SU-DHL-6 (cell line): ENCODE measurements around the gene CCNF.
"Not testable (repeated sequence)": the region's sequence is repeated elsewhere in the genome, so short reads cannot be mapped to it uniquely, and the experiment has no call there.

Experiments
- H2AFZ ChIP-seq: fragments of 200-600 bp; sonication (generic); 2 replicates; pipeline ENCODE4 v1.6.1; 2014; ENCODE audit warnings: low read depth, mild to moderate bottlenecking, moderate library complexity, mixed read lengths, antibody characterized with exemption, low read length; ENCODE audit not compliant: severe bottlenecking
- H3F3A ChIP-seq: fragments of 200-600 bp; shearing (Covaris generic); 2 replicates; pipeline ENCODE4 v1.6.0; 2016; ENCODE audit warnings: antibody characterized with exemption, mild to moderate bottlenecking; ENCODE audit not compliant: insufficient read depth
- H3K27ac ChIP-seq: fragments of 200-600 bp; sonication (generic); 2 replicates; pipeline ENCODE4 v1.5.1; 2016; ENCODE audit warnings: low read depth, mild to moderate bottlenecking, low read length, moderate library complexity, mixed read lengths
- H3K27me3 ChIP-seq: fragments of 200-600 bp; sonication (generic), shearing (Covaris generic); 2 replicates; pipeline ENCODE4 v1.6.0; 2014; ENCODE audit warnings: mild to moderate bottlenecking, low read length
- H3K36me3 ChIP-seq: fragments of 200-600 bp; sonication (generic); 2 replicates; pipeline ENCODE4 v1.6.1; 2014; ENCODE audit warnings: mild to moderate bottlenecking, low read length, mixed read lengths
- H3K4me2 ChIP-seq: fragments of 300-600, 200-600 bp; shearing (Covaris generic), sonication (generic); 2 replicates; pipeline ENCODE4 v1.6.0; 2014; ENCODE audit warnings: low read length, low read depth, mild to moderate bottlenecking; ENCODE audit not compliant: poor library complexity, severe bottlenecking
- H3K4me3 ChIP-seq: fragments of 200-600 bp; sonication (generic); 2 replicates; pipeline ENCODE4 v1.5.1; 2014; ENCODE audit warnings: antibody characterized with exemption, low read length, mild to moderate bottlenecking, mixed read lengths; ENCODE audit not compliant: insufficient read depth, poor library complexity, severe bottlenecking
- H3K79me2 ChIP-seq: fragments of 200-600 bp; sonication (generic); 2 replicates; pipeline ENCODE4 v1.6.1; 2014; ENCODE audit warnings: mild to moderate bottlenecking, low read length, moderate library complexity; ENCODE audit not compliant: insufficient read depth
- H3K9ac ChIP-seq: fragments of 200-600 bp; sonication (generic); 2 replicates; pipeline ENCODE4 v1.7.0; 2014; ENCODE audit warnings: mild to moderate bottlenecking, low read length
- H3K9me2 ChIP-seq: fragments of 200-600 bp; sonication (generic); replicated peaks from 2 replicates; pipeline ENCODE4 v1.6.1; 2014; ENCODE audit warnings: low read length; ENCODE audit not compliant: insufficient read depth
- H3K9me3 ChIP-seq: fragments of 200-600 bp; sonication (generic); 2 replicates; pipeline ENCODE4 v1.6.1; 2014; ENCODE audit warnings: low read length, mixed read lengths; ENCODE audit not compliant: insufficient read depth
- H4K20me1 ChIP-seq: fragments of 200-600 bp; sonication (generic); 2 replicates; pipeline ENCODE4 v1.6.1; 2014; ENCODE audit warnings: low read depth, mild to moderate bottlenecking, antibody characterized with exemption, low read length, moderate library complexity, mixed read lengths
- EZH2phosphoT487 ChIP-seq: fragments of 200-600 bp; sonication (generic), shearing (Covaris generic); conservative IDR thresholded peaks from 2 replicates; pipeline ENCODE4 v1.6.1; 2018; ENCODE audit warnings: mild to moderate bottlenecking, antibody characterized with exemption, low read length, moderate library complexity, mixed read lengths
- TF ChIP-seq, protein P1 (sequence below): fragments of 200-600 bp; sonication (generic); IDR thresholded peaks from one replicate; pipeline ENCODE4 v1.5.1; 2017; ENCODE audit warnings: antibody characterized with exemption, mild to moderate bottlenecking, low read length, moderate library complexity; ENCODE audit not compliant: insufficient read depth, poor library complexity, severe bottlenecking

CCNF gene

DNA sequence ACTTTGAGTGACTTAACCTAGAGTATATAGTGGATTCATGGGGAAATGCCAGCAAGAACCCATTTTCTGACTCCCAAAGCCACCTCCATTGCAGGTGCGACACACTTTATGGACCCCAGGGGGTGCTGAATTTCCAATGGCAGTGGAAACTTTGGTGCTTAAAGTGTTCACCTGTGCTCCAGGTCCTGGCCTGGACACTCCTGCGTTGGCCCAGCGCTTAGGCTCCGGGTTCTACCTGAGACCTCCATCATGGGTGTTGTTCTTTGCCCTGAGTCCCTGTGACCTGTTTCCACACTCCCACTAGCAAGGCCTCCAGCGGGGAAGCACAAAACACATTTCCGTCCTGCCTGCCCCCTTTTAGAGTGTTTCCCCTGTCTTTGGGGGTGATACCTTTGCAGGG, 3.0 kb downstream of the CCNF start:
- Histone ChIP-seq H3K9me2 (no peaks in the 10 kb centered on the region), H2AFZ (no peak overlapping the region), H3K79me2 (peaks cover 39% of the 10 kb centered on the region), H3K4me2 (no peak overlapping the region), H3K4me3 (no peak overlapping the region), H4K20me1 (0 out of 2 replicates have a peak, but pooled peaks cover 7% of the 10 kb centered on the region), H3K9ac (no peak overlapping the region), H3K9me3 (no peaks in the 10 kb centered on the region), H3K27me3 (no peaks in the 10 kb centered on the region), H3K27ac (no peak overlapping the region), H3F3A (no peaks in the 10 kb centered on the region), H3K36me3 (peaks cover 24% of the 10 kb centered on the region)
- TF ChIP-seq EZH2phosphoT487: no peak
- TF ChIP-seq, protein P1, sequence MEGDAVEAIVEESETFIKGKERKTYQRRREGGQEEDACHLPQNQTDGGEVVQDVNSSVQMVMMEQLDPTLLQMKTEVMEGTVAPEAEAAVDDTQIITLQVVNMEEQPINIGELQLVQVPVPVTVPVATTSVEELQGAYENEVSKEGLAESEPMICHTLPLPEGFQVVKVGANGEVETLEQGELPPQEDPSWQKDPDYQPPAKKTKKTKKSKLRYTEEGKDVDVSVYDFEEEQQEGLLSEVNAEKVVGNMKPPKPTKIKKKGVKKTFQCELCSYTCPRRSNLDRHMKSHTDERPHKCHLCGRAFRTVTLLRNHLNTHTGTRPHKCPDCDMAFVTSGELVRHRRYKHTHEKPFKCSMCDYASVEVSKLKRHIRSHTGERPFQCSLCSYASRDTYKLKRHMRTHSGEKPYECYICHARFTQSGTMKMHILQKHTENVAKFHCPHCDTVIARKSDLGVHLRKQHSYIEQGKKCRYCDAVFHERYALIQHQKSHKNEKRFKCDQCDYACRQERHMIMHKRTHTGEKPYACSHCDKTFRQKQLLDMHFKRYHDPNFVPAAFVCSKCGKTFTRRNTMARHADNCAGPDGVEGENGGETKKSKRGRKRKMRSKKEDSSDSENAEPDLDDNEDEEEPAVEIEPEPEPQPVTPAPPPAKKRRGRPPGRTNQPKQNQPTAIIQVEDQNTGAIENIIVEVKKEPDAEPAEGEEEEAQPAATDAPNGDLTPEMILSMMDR: no peak

DNA sequence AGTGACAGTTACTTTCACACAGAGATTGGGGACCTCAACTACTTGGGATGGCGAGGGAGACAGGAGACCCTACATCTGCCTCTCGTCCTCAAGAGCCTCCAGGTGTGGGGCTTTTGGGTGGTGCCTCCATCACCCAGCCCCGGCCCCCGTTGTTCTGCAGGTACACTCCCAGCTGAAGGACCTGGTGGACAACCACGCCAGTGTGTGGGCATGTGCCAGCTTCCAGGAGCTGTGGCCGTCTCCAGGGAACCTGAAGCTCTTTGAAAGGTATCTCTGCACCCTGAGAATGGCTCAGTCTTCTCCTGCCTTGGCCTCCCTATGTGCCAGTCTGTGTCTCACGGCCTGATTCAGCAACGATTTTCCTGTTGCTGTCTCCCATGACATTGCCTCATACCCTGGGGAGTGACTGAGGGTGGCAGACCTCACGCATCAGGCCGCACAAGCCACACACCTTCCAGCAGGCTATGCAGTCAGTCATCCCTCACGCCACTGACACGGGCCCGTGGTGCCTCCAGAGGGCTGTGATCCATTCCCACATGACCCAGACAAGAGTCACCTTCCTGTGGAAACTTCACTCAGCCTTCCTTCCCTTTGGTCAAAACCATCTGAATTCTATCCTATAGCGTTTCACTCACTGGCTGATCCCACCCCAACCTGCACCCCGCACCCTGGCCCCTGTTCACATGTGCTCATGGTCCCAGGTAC, 3.7 kb downstream of the CCNF start:
- Histone ChIP-seq H4K20me1 (0 out of 2 replicates have a peak, but pooled peaks cover 7% of the 10 kb centered on the region), H3K36me3 (peaks cover 26% of the 10 kb centered on the region), H3K9me3 (no peaks in the 10 kb centered on the region), H2AFZ (no peak overlapping the region), H3K4me2 (no peak overlapping the region), H3K9ac (no peak overlapping the region), H3K27me3 (no peaks in the 10 kb centered on the region), H3K4me3 (no peak overlapping the region), H3K27ac (no peak overlapping the region), H3F3A (no peaks in the 10 kb centered on the region), H3K79me2 (peaks cover 42% of the 10 kb centered on the region), H3K9me2 (no peaks in the 10 kb centered on the region)
- no peak for TF ChIP-seq EZH2phosphoT487
- TF ChIP-seq, protein P1: no peak

DNA sequence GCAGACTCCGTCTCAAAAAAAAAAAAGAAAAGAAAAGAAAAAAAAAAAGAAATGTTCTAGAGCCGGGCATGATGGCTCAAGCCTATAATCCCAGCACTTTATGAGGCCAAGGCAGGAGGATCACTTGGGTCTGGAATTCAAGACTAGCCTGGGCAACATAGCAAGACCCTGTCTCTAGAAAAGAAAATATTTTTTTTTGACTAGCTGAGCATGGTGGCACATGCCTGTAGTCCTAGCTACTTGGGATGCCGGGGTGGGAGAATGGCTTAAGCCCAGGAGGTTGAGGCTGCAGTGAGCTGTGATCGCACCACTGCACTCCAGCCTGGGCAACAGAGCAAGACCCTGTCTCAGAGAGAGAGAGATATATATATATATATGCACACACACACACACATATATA, 6.0 kb downstream of the CCNF start:
- H2AFZ ChIP-seq, H3K4me3 ChIP-seq, H3K9me3 ChIP-seq, H3K9me2 ChIP-seq, H3K27ac ChIP-seq, H4K20me1 ChIP-seq, H3K27me3 ChIP-seq, H3F3A ChIP-seq, H3K9ac ChIP-seq, H3K4me2 ChIP-seq: not testable (repeated sequence)
- Histone ChIP-seq H3K79me2 (peaks cover 33% of the 10 kb centered on the region), H3K36me3 (peaks cover 28% of the 10 kb centered on the region)

DNA sequence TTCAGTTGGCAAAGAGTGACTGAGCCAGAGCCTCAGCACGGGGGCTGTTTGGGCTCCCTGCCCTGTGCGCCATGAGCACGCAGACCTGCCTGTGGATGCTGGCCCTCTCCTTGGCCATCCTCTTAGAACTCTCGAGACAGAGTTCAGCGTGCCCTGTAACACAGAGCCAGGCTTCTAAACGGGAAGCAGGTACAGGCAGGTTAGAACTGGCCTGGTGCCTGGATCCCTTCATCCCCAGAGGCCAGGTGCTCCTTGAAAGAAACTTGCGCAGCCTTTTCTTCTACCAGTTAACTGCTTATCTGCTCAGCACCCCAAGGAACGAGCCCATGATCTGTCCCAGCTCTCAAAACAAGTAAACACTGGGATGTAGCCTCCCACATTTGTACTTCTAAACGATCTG, 6.9 kb downstream of the CCNF start:
- Histone ChIP-seq H3K79me2 (peaks cover 24% of the 10 kb centered on the region), H4K20me1 (0 out of 2 replicates have a peak, but pooled peaks cover 1% of the 10 kb centered on the region), H2AFZ (no peak overlapping the region), H3K27me3 (no peaks in the 10 kb centered on the region), H3K4me3 (no peak overlapping the region), H3K4me2 (no peak overlapping the region), H3K9ac (no peak overlapping the region), H3K27ac (no peak overlapping the region), H3K36me3 (peaks cover 26% of the 10 kb centered on the region), H3K9me3 (no peaks in the 10 kb centered on the region), H3K9me2 (no peaks in the 10 kb centered on the region), H3F3A (0 out of 2 replicates have a peak, but pooled peaks cover 6% of the 10 kb centered on the region)
- TF ChIP-seq EZH2phosphoT487: no peak
- TF ChIP-seq, protein P1: no peak
